PC-3 (cell line): Measurements from ENCODE around the gene FKBP1A.

ENCODE experiments used
- EZH2 ChIP-seq: fragments of 300-600 bp; sonication (generic); IDR thresholded peaks from one replicate; pipeline ENCODE4 v1.6.1; 2017; ENCODE audit warnings: antibody characterized with exemption, mild to moderate bottlenecking, low read length; ENCODE audit not compliant: unreplicated experiment
- TF ChIP-seq, protein P1 (sequence below): fragments of 300-600 bp; sonication (generic); conservative IDR thresholded peaks from 2 replicates; pipeline ENCODE4 v1.5.1; 2017; ENCODE audit warnings: antibody characterized with exemption, low read depth, mild to moderate bottlenecking, low read length

DNA sequence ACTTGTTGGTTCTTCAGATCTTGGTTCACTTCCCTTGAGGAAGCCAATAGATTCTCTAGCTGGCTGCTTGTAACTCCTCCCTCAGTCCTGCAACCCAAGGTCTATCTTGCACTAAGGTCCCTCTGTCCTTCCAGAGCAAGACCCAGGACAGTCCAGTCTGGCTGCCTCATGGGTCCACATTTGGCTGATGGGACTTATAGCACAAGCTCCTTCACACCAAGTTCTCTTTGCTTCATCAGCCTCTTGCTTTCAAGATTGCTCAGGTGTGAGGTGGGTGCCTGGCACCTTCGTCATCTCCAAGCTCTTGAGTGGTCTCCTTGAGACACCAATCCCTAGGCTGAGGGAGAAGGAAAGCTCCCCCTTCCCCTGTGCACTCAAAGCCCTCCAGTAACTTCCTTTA lies 45.5 kb upstream of the FKBP1A start:
- TF ChIP-seq, protein P1, sequence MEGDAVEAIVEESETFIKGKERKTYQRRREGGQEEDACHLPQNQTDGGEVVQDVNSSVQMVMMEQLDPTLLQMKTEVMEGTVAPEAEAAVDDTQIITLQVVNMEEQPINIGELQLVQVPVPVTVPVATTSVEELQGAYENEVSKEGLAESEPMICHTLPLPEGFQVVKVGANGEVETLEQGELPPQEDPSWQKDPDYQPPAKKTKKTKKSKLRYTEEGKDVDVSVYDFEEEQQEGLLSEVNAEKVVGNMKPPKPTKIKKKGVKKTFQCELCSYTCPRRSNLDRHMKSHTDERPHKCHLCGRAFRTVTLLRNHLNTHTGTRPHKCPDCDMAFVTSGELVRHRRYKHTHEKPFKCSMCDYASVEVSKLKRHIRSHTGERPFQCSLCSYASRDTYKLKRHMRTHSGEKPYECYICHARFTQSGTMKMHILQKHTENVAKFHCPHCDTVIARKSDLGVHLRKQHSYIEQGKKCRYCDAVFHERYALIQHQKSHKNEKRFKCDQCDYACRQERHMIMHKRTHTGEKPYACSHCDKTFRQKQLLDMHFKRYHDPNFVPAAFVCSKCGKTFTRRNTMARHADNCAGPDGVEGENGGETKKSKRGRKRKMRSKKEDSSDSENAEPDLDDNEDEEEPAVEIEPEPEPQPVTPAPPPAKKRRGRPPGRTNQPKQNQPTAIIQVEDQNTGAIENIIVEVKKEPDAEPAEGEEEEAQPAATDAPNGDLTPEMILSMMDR: no peak
- no peak for TF ChIP-seq EZH2
